ENCODE results near the gene TAAR9. TPM values are rescaled to one million over a fixed set of nuclear protein-coding genes. Genes with fewer than 3 reads are reported as not detected.

Gene TAAR9
- polyA plus RNA-seq, 3 donors, result not detected

DNA sequence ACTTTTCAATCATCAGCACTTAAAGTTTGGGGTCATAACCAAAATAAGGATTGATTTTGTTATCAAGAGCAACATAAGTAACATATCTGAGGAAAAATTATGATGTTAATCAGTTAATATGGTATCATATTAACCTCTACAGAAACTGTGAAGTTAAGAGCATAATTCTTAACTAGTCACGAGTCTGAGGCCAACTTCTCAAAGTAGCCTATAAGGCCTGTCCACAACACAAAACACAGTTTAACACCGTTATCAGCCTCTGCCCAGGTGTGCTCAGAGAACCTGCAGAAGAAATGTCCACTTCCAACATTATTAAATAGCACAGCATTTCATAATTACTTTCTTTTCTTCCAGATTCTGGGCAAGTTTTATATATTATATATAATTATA is 26.3 kb upstream of the TAAR9 start:
- TF ChIP-seq, protein P1, sequence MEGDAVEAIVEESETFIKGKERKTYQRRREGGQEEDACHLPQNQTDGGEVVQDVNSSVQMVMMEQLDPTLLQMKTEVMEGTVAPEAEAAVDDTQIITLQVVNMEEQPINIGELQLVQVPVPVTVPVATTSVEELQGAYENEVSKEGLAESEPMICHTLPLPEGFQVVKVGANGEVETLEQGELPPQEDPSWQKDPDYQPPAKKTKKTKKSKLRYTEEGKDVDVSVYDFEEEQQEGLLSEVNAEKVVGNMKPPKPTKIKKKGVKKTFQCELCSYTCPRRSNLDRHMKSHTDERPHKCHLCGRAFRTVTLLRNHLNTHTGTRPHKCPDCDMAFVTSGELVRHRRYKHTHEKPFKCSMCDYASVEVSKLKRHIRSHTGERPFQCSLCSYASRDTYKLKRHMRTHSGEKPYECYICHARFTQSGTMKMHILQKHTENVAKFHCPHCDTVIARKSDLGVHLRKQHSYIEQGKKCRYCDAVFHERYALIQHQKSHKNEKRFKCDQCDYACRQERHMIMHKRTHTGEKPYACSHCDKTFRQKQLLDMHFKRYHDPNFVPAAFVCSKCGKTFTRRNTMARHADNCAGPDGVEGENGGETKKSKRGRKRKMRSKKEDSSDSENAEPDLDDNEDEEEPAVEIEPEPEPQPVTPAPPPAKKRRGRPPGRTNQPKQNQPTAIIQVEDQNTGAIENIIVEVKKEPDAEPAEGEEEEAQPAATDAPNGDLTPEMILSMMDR (IDR thresholded peaks at IDR 0.05), result no peak
- H3K27ac Mint-ChIP-seq, result peak overlapping the region; percentile 73 to 93 (median 86)
- Histone ChIP-seq H3K4me1 (ENCODE audit: control insufficient read depth in 1 of 2, insufficient read depth in 2 of 2, low read length in 2 of 2) (peaks cover 33 to 42% of the 10 kb centered on the region in 2 donors), H3K4me2 (replicated peaks; ENCODE audit: extremely low read depth, low read length, poor library complexity, severe bottlenecking) (peak overlapping the region; percentile 87), H3K9me3 (replicated peaks in 1 of 2; ENCODE audit: control insufficient read depth in 1 of 2, insufficient read depth in 1 of 2, low read length in 2 of 2) (no peaks in the 10 kb centered on the region), H2AFZ (ENCODE audit: insufficient read depth, low read depth, low read length, poor library complexity, severe bottlenecking) (no peak overlapping the region), H3K27me3 (ENCODE audit: control insufficient read depth in 2 of 2, insufficient read depth in 2 of 2, low read length in 2 of 2) (no peaks in the 10 kb centered on the region), H3K4me3 (replicated peaks in 1 of 3; ENCODE audit: low read depth in 2 of 3, low read length in 3 of 3) (peak overlapping the region; percentile 81 to 92 (median 84)), H3K79me2 (ENCODE audit: insufficient read depth, low read length) (peaks cover 62% of the 10 kb centered on the region), H3K36me3 (replicated peaks in 1 of 2; ENCODE audit: control insufficient read depth in 1 of 2, insufficient read depth in 2 of 2, low read length in 2 of 2) (peaks cover 7 to 22% of the 10 kb centered on the region in 2 donors), H3K27ac (ENCODE audit: low read depth in 1 of 2, low read length in 2 of 2) (peak overlapping the region in 1 of 2 donors; percentile 85), H4K20me1 (ENCODE audit: insufficient read depth, low read length) (peaks cover 54% of the 10 kb centered on the region), H3K9ac (ENCODE audit: insufficient read depth, low read length, poor library complexity, severe bottlenecking) (peak overlapping the region; percentile 88)
- peak overlapping the region; percentile 90 to 95 for H3K4me3 Mint-ChIP-seq
- H3K27me3 Mint-ChIP-seq (ENCODE audit: low read depth in 3 of 3), result peaks cover 0 to 2% (median 0%) of the 10 kb centered on the region in 3 donors
- DNase-seq, result no peak
- H3K9me3 Mint-ChIP-seq, result no peaks in the 10 kb centered on the region
- peaks cover 18 to 21% of the 10 kb centered on the region in 2 donors for H3K36me3 Mint-ChIP-seq
- intact Hi-C loops (cut with micrococcal nuclease), result loop anchor here (5.0 to 10.0 kb wide), 2 partner anchors 153 to 300 kb away; partner anchors contain the start of gene RPS12 (in 1 of the 2)
- no CpG with 5 or more reads among the region's 2 CpGs for WGBS (ENCODE audit: insufficient coverage)
- peaks cover 53% of the 10 kb centered on the region for H3K4me1 Mint-ChIP-seq

DNA sequence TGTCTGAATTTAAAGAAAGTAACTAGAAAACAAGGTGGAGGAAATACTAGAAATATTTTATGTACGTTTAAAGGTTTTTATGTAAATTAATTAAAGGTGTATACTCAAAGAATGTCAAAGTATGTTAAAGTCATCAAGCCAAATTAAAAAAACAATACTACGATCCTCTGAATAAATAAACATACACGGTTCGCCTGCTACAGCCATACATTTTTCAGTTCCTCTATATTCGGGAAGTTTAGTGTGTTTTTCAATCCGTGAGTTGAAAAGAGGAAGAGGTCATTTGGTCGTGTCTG is 25.8 kb upstream of the TAAR9 start:
- H3K4me1 ChIP-seq (ENCODE audit: control insufficient read depth in 1 of 2, insufficient read depth in 2 of 2, low read length in 2 of 2), result peaks cover 33 to 42% of the 10 kb centered on the region in 2 donors
- peaks cover 51% of the 10 kb centered on the region for H3K4me1 Mint-ChIP-seq
- 0% methylated on average over 2 of the region's 7 CpGs for WGBS (ENCODE audit: insufficient coverage)
- H3K4me3 Mint-ChIP-seq, result peak overlapping the region; percentile 90 to 95
- peaks cover 49% of the 10 kb centered on the region for H4K20me1 ChIP-seq (ENCODE audit: insufficient read depth, low read length)
- H3K27me3 Mint-ChIP-seq (ENCODE audit: low read depth in 3 of 3), result peaks cover 0 to 2% (median 2%) of the 10 kb centered on the region in 3 donors
- peak in 1 of 3 donors; percentile 82 for DNase-seq
- peak overlapping the region; percentile 88 for H3K9ac ChIP-seq (ENCODE audit: insufficient read depth, low read length, poor library complexity, severe bottlenecking)
- H3K9me3 ChIP-seq (replicated peaks in 1 of 2; ENCODE audit: control insufficient read depth in 1 of 2, insufficient read depth in 1 of 2, low read length in 2 of 2), result no peaks in the 10 kb centered on the region
- H3K9me3 Mint-ChIP-seq, result no peaks in the 10 kb centered on the region
- TF ChIP-seq, protein P1 (IDR thresholded peaks at IDR 0.05), result no peak
- H3K27ac ChIP-seq (ENCODE audit: low read depth in 1 of 2, low read length in 2 of 2), result peak overlapping the region; percentile 79 to 85
- H3K36me3 ChIP-seq (replicated peaks in 1 of 2; ENCODE audit: control insufficient read depth in 1 of 2, insufficient read depth in 2 of 2, low read length in 2 of 2), result peaks cover 7 to 19% of the 10 kb centered on the region in 2 donors
- intact Hi-C loops (cut with micrococcal nuclease), result loop anchor here (5.0 to 10.0 kb wide), 2 partner anchors 153 to 300 kb away; partner anchors contain the start of gene RPS12 (in 1 of the 2)
- H3K36me3 Mint-ChIP-seq, result peaks cover 16 to 19% of the 10 kb centered on the region in 2 donors
- H2AFZ ChIP-seq (ENCODE audit: insufficient read depth, low read depth, low read length, poor library complexity, severe bottlenecking), result peak overlapping the region; percentile 82
- H3K27ac Mint-ChIP-seq, result peak overlapping the region; percentile 59 to 93 (median 80)
- no peaks in the 10 kb centered on the region for H3K27me3 ChIP-seq (ENCODE audit: control insufficient read depth in 2 of 2, insufficient read depth in 2 of 2, low read length in 2 of 2)
- H3K4me2 ChIP-seq (replicated peaks; ENCODE audit: extremely low read depth, low read length, poor library complexity, severe bottlenecking), result peak overlapping the region; percentile 87
- peak overlapping the region; percentile 81 to 92 (median 84) for H3K4me3 ChIP-seq (replicated peaks in 1 of 3; ENCODE audit: low read depth in 2 of 3, low read length in 3 of 3)
- peaks cover 58% of the 10 kb centered on the region for H3K79me2 ChIP-seq (ENCODE audit: insufficient read depth, low read length)

All from CD14-positive monocyte (primary cell).